Thyroid gland (tissue), 4 donors: Measurements from ENCODE around the gene SLC10A7. TPM values are rescaled to one million over a fixed set of nuclear protein-coding genes. Genes with fewer than 3 reads are reported as not detected.

ENCODE experiments used
- DNase-seq, 2 donors: peaks; one replicate each; pipeline ENCODE4 v3.0.0-alpha.2; 2019
- H3K27ac ChIP-seq, 3 donors: fragments of 200-600 bp; sonication (generic); 1 replicate in 2 of 3; 2 replicates in 1 of 3; pipeline ENCODE4 v1.5.1; 2016 to 2019; ENCODE audit warnings: mild to moderate bottlenecking in 1 of 3, moderate library complexity in 1 of 3
- H3K27me3 ChIP-seq: fragments of 200-600 bp; sonication (generic); one replicate; pipeline ENCODE4 v1.5.1; 2019
- H3K36me3 ChIP-seq, 2 donors: fragments of 200-600 bp; sonication (generic); one replicate each; pipeline ENCODE4 v1.5.1; 2016 to 2019
- H3K4me1 ChIP-seq, 2 donors: fragments of 200-600 bp; sonication (generic); one replicate each; pipeline ENCODE4 v1.5.1; 2017 to 2019
- H3K4me3 ChIP-seq, 3 donors: fragments of 200-600 bp; sonication (generic); replicated peaks in 1 of 3; 1 replicate in 2 of 3; 2 replicates in 1 of 3; pipeline ENCODE4 v1.5.1; 2016; ENCODE audit warnings: mild to moderate bottlenecking in 1 of 3
- H3K9me3 ChIP-seq: fragments of 200-600 bp; sonication (generic); one replicate; pipeline ENCODE4 v1.5.1; 2017
- POLR2A ChIP-seq, 2 donors: fragments of 450-650 bp; IDR thresholded peaks; one replicate each; pipeline ENCODE4 v1.6.1; 2017; ENCODE audit warnings: antibody characterized with exemption in 2 of 2, mild to moderate bottlenecking in 2 of 2, moderate library complexity in 1 of 2
- WGBS, 2 donors: methylation state at CpG; one replicate each; pipeline ENCODE4 v1.1.5; 2017; 5-methylcytosine and 5-hydroxymethylcytosine counted together
- intact Hi-C: fragments of 100-400 bp; cut with DNase I; formaldehyde crosslinking; loops from one replicate; pipeline ENCODE4 v1.15.1; 2023
- total RNA-seq, 4 donors: library from RNA; depleted of rRNA; stranded (reverse); fragments of >200 nt; gene quantifications; one replicate each; pipeline ENCODE4 v1.2.3, GENCODE V29; 2016
- TF ChIP-seq, protein P1 (sequence below), 6 experiments: fragments of 200-600 bp in 3 of 6; fragments of 450-650 bp in 3 of 6; sonication (generic) in 3 of 6; IDR thresholded peaks; one replicate each; pipeline ENCODE4 v1.5.1; 2016 to 2019; ENCODE audit warnings: antibody characterized with exemption in 6 of 6, mild to moderate bottlenecking in 2 of 6, inconsistent platforms in 1 of 6, moderate library complexity in 1 of 6

SLC10A7 gene
- total RNA-seq, 4 donors from 2014 or later = 16.7 to 29.9 (median 23.1) TPM

DNA sequence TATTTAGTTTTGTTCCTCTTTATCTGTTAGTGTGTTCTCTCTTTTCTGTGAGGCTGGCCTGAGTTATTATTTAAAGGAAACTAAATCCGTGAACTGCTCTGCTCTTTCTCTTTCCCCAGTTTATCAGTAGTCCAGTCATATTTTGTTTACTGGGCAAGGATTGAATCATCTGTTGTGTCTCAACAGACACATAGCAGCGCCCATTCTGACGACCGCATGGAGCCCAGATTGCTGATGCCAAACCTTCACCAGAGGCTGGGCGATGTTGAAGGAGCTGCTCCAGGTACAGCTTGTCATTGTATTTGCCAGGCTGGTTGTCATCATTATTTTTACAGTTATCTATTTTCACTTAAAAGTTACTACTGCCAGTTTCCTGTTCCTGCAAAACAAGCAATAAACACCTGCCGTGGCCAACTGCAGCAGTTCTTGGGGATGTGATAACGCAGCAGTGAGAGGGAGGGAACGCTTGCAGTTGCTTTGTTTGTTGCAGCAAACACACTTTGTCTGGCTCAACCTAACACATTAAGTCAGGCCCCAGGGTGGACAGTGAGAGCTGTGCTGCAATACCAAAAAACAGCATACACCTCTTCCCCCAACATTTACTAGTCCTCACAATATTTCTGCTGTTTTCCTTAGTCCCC, 297.3 kb downstream of the SLC10A7 start:
- H3K4me3 ChIP-seq = no peak overlapping the region
- TF ChIP-seq, protein P1, sequence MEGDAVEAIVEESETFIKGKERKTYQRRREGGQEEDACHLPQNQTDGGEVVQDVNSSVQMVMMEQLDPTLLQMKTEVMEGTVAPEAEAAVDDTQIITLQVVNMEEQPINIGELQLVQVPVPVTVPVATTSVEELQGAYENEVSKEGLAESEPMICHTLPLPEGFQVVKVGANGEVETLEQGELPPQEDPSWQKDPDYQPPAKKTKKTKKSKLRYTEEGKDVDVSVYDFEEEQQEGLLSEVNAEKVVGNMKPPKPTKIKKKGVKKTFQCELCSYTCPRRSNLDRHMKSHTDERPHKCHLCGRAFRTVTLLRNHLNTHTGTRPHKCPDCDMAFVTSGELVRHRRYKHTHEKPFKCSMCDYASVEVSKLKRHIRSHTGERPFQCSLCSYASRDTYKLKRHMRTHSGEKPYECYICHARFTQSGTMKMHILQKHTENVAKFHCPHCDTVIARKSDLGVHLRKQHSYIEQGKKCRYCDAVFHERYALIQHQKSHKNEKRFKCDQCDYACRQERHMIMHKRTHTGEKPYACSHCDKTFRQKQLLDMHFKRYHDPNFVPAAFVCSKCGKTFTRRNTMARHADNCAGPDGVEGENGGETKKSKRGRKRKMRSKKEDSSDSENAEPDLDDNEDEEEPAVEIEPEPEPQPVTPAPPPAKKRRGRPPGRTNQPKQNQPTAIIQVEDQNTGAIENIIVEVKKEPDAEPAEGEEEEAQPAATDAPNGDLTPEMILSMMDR (IDR thresholded peaks at IDR 0.05) = no peak
- no peak for TF ChIP-seq POLR2A (IDR thresholded peaks at IDR 0.05)
- no peaks in the 10 kb centered on the region for H3K9me3 ChIP-seq
- no peak overlapping the region for H3K27ac ChIP-seq
- intact Hi-C loops = no loop called here
- DNase-seq = no peak
- 62 to 72% methylated on average over 8 of the region's 8 CpGs for WGBS, 2 donors
- H3K4me1 ChIP-seq = no peaks in the 10 kb centered on the region
- no peaks in the 10 kb centered on the region for H3K27me3 ChIP-seq
- no peaks in the 10 kb centered on the region for H3K36me3 ChIP-seq

DNA sequence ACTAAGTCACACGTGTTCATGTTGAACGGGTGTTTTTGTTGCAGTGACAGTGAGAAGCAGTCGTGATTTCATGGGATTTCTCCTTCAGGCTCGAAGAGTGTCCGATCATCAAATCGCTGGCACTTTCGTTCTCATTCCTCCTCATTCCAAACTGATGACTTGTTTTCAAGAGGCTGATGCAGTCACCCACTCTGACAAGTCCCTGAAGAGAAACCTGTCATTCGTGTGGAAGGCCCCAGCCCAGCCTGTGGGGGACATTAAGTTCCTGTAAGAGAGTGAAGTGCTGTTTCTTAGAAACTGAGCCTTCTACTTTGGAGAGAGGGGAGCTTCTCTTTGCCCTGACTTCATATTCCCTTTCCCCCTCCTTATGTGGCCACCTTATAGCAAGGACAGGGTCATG, 299.4 kb downstream of the SLC10A7 start:
- H3K27me3 ChIP-seq = no peaks in the 10 kb centered on the region
- 25 to 44% methylated on average over 8 of the region's 8 CpGs for WGBS, 2 donors
- DNase-seq = peak in 1 of 2 donors; percentile 46
- H3K9me3 ChIP-seq = no peaks in the 10 kb centered on the region
- intact Hi-C loops = no loop called here
- no peaks in the 10 kb centered on the region for H3K36me3 ChIP-seq
- no peak for TF ChIP-seq POLR2A (IDR thresholded peaks at IDR 0.05)
- TF ChIP-seq, protein P1 (IDR thresholded peaks at IDR 0.05) = no peak
- H3K4me3 ChIP-seq = no peak overlapping the region
- H3K27ac ChIP-seq = no peak overlapping the region
- H3K4me1 ChIP-seq = no peaks in the 10 kb centered on the region

DNA sequence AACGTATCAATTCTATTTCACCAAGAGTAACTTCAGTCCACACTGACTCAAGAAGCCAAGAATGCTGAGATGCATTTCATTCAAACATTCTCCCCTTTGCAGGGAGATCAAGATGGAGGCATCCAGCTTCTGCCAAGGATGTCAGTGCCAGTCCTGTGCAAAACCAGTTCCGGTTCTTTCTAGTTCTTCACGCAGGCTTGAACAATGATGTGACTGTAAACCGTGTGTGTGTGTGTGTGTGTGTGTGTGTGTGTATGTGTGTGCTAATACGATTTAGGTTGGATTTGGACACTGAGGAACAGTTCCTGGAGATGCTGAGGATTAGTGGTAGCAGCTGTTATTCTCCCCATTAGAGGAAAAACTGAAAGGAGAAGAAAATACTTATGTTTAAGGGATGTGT, 307.5 kb downstream of the SLC10A7 start, which contains the start of gene REELD1:
REELD1 (plus strand) TSS at position 301 of the 400 bp plus-strand sequence. CDS start 2,415 bp downstream, outside the sequence.
- Histone ChIP-seq H3K27me3 (no peaks in the 10 kb centered on the region), H3K9me3 (no peaks in the 10 kb centered on the region), H3K4me3 (no peak within 1 kb of the TSS), H3K36me3 (no peaks in the 10 kb centered on the region), H3K27ac (no peak within 1 kb of the TSS), H3K4me1 (no peaks in the 10 kb centered on the region)
- TF ChIP-seq, protein P1 (IDR thresholded peaks at IDR 0.05) = no peak
- no peak for TF ChIP-seq POLR2A (IDR thresholded peaks at IDR 0.05)
- intact Hi-C loops = no loop called here
- WGBS, 2 donors = 80 to 83% methylated on average over 5 of the region's 5 CpGs
- no peak for DNase-seq

DNA sequence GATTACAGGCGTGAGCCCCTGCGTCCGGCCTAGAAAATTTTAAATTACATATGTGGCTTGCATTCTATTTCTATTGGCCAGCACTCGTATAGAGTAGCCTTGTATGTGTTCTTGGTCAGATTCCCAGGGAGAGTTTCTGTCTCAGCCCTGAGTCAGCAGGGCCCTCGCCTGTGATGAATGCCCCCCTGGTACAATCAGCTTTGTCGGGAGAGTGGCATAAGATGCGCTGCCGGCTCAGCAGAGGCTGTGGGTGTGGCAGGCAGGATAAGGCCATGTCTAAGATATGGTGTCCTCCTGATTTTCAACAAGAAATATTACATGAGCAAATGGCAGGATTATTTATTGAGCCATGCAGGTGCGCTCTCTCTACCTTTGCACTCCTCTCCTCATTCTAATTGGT, 309.0 kb downstream of the SLC10A7 start:
- Histone ChIP-seq H3K27ac (no peak overlapping the region), H3K4me1 (no peaks in the 10 kb centered on the region), H3K4me3 (no peak overlapping the region), H3K36me3 (no peaks in the 10 kb centered on the region), H3K9me3 (no peaks in the 10 kb centered on the region), H3K27me3 (no peaks in the 10 kb centered on the region)
- intact Hi-C loops = no loop called here
- 93 to 98% methylated on average over 9 of the region's 9 CpGs for WGBS, 2 donors
- no peak for DNase-seq
- TF ChIP-seq, protein P1 (IDR thresholded peaks at IDR 0.05) = no peak
- no peak for TF ChIP-seq POLR2A (IDR thresholded peaks at IDR 0.05)

DNA sequence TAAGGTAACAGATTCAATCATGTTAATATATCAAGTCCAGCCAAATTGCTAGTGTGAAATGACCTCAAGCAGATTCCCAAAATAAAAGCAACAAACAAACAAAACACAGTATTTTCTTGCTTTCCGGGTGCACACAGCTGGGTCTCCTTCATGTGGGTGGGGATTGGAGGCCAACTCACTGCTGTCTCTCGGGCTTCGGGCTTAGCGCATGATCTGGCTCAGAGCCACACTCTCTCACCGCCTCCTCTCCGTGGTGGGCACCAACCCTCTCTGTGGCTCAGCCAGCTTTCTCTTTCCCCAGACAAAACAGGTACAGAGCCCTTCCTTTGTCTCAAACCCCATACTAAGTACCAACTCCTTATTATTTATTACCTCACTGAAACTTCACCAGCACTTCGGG, 310.3 kb downstream of the SLC10A7 start:
- no peaks in the 10 kb centered on the region for H3K27me3 ChIP-seq
- H3K4me3 ChIP-seq = no peak overlapping the region
- TF ChIP-seq POLR2A (IDR thresholded peaks at IDR 0.05) = no peak
- H3K9me3 ChIP-seq = no peaks in the 10 kb centered on the region
- intact Hi-C loops = no loop called here
- DNase-seq = no peak
- no peaks in the 10 kb centered on the region for H3K4me1 ChIP-seq
- no peak overlapping the region for H3K27ac ChIP-seq
- H3K36me3 ChIP-seq = no peaks in the 10 kb centered on the region
- WGBS, 2 donors = 73 to 86% methylated on average over 7 of the region's 7 CpGs
